LNCaP clone FGC (cell line): ENCODE data around the gene TNFAIP3.

Experiments
- DNase-seq: peaks from one replicate; pipeline ENCODE4 v3.0.0-alpha.2; 2011; ENCODE audit warnings: low read depth
- H3K4me3 ChIP-seq: 2 replicates; pipeline ENCODE4 v1.5.1; 2011; ENCODE audit warnings: mild to moderate bottlenecking, low read depth, low read length, control low read depth
- CTCF ChIP-seq: IDR thresholded peaks from 2 replicates; pipeline ENCODE4 v1.5.1; 2012; ENCODE audit warnings: mild to moderate bottlenecking; ENCODE audit not compliant: control insufficient read depth, insufficient read depth; ENCODE audit errors: extremely low read depth

Gene TNFAIP3

GRCh38 chr6:137849981-137850714 lies 16.9 kb upstream of the TNFAIP3 start:
- H3K4me3 ChIP-seq: no peak overlapping the region
- no peak for DNase-seq
- no peak for TF ChIP-seq CTCF

GRCh38 chr6:137850816-137851602 lies 16.1 kb upstream of the TNFAIP3 start:
- no peak for TF ChIP-seq CTCF
- no peak for DNase-seq
- no peak overlapping the region for H3K4me3 ChIP-seq

GRCh38 chr6:137851669-137852068 lies 15.4 kb upstream of the TNFAIP3 start:
- no peak for DNase-seq
- no peak overlapping the region for H3K4me3 ChIP-seq
- TF ChIP-seq CTCF: no peak

GRCh38 chr6:137852346-137852745 lies 14.7 kb upstream of the TNFAIP3 start:
- H3K4me3 ChIP-seq: no peak overlapping the region
- no peak for DNase-seq
- no peak for TF ChIP-seq CTCF

GRCh38 chr6:137852811-137853210 lies 14.2 kb upstream of the TNFAIP3 start:
- no peak overlapping the region for H3K4me3 ChIP-seq
- no peak for TF ChIP-seq CTCF
- DNase-seq: no peak

- no peak for TF ChIP-seq CTCF
- no peak overlapping the region for H3K4me3 ChIP-seq
- DNase-seq: no peak
These were observed 13.4 kb upstream of the TNFAIP3 start for GRCh38 chr6:137853569-137854213.
